Stimulated activated CD4-positive, alpha-beta T cell treated with anti-CD3 and anti-CD28 coated beads, Interleukin-12 subunit alpha, Interleukin-12 subunit beta, amount 100 ng/mL, for 48 hours (primary cell): ENCODE data around the gene VEGFC.

ENCODE experiments used
- DNase-seq, 3 donors: peaks; one replicate each; pipeline ENCODE4 v3.0.0-alpha.2; 2020; ENCODE audit warnings: low read depth in 2 of 3, low spot score in 1 of 3

VEGFC gene

GRCh38 chr4:176709417-176709816, 83.3 kb downstream of the VEGFC start:
- no peak for DNase-seq

GRCh38 chr4:176708771-176709311, 83.9 kb downstream of the VEGFC start:
- DNase-seq: no peak

DNA sequence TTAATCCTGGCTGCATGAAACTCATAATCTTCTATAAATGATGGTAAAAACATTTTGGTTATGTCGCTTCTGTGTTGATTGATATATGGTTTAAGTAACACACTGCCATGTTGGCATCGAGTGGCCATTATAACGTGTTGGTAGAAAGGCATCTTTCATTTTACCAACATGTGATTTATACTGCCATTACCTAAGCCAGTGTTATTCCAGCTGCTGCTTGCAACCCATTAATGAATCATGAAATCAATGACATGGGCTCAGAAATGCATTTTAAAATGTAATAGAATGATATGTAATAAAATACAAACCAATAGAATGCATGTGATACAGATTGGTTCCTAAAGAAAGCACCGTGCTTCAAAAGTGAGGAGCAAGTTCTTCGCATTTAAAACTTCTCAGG, 102.0 kb downstream of the VEGFC start:
- DNase-seq: no peak

DNA sequence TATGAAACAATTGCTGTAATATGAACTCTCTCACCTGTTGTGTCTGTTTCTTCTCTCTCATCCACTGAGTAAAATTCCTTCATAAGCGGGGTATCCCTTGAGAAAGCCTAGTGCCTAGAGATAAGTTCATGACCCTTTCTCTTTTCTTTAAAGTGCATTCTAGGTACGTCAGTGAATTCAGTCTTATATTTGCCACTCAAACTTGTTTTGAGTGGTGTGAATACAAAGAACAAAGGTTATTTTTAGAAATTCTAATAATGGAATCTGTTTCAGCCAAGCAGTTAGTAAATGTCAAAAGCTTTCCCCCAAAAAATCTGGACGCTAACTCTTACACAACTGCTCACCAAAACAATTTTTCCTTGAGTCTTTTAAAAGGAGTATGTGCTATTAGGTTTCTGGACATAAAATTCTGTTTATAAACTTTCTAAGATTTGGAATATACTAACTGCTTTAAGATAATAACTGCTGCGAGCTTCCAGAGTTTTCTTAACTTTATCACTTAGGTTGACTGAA, 112.0 kb downstream of the VEGFC start:
- DNase-seq: no peak

GRCh38 chr4:176676901-176677300, 115.8 kb downstream of the VEGFC start:
- no peak for DNase-seq

- no peak for DNase-seq
Observed at GRCh38 chr4:176675810-176676209, 116.9 kb downstream of the VEGFC start.

DNA sequence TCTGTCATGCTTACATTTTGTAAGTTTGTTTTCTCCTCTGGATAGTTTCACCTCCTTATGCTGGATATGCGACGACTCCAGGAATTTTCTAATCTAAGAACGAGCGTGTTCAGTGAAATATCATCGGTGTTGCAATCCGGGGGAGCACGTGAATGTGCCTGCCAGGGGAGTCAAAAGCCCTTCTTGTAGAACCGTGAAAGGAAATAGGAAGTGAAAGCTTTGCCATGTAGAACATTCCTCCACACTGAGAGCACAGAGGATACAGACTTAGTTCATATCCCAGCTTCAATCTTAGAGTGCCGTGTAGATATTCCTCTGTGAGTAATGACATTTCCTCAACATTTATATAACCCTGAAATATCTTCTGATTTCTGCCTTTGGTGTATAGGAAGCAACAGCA, 121.2 kb downstream of the VEGFC start:
- DNase-seq: no peak

DNA sequence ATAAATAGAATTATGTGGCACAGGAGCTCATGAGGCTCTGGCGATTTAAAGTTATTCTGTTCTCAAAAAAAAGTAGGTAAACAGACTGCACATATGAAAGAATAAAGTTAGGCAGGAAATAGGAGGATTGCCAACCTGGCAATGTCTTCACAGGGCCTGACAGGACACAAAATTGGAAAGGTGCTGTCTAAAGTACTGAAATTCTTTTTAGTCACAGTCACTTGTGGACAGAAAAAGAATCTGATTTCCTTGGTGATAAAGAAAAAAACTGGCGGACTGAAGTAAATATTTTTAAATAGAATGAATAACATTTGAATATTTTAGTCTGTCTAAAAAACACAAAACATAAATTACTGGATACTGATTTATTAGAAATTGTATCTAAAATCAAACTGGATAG, 124.4 kb downstream of the VEGFC start:
- no peak for DNase-seq

- no peak for DNase-seq
Observed at GRCh38 chr4:176664964-176665363, 127.8 kb downstream of the VEGFC start.

GRCh38 chr4:176660561-176660960, 132.2 kb downstream of the VEGFC start:
- no peak for DNase-seq

DNA sequence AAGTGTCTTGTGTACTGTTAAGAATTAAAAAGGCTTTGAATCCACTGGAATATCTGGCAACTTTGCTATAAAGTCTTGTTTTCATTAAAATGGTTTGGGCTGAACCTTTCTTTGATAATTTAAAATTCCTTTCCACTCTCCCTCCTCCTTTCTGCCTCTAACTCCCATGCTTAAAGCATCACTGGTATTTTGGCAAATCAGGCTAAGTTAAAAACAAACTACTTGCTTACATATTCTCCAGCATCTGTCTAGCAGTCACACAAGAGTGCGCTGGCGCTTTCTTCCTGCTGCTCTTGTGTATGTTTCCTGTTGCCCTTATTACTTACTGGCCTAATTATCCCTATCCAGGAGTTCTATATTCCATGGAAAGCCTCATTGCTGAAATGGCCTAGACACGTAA, 136.6 kb downstream of the VEGFC start:
- no peak for DNase-seq

- no peak for DNase-seq
Observed at GRCh38 chr4:176654565-176655216, 138.0 kb downstream of the VEGFC start.

- no peak for DNase-seq
Observed at GRCh38 chr4:176653401-176654220, 139.1 kb downstream of the VEGFC start.

DNA sequence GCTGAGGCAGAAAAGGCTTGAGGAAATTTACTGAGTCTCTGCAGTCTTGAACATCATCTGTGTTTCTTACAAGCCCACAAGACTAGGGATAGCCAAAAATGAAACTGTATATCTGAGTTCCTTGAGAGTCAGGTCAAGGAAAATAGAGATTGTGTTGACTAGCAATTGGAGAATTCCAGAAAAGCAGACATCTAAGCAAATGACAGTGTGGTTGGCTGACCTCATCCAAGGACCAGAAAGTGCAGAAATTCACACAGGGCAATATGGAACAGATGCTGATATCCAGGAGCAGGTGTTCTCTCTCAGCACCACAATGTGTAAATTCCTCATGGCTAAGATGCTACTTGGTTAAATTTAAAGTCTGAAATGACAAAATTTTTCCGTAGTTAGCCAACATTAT, 146.4 kb downstream of the VEGFC start:
- no peak for DNase-seq

GRCh38 chr4:176645246-176645960, 147.3 kb downstream of the VEGFC start:
- DNase-seq: no peak

- DNase-seq: no peak
Observed at GRCh38 chr4:176642472-176642871, 150.2 kb downstream of the VEGFC start.

GRCh38 chr4:176641237-176641636, 151.5 kb downstream of the VEGFC start:
- DNase-seq: no peak

- DNase-seq: no peak
Observed at GRCh38 chr4:176638992-176639391, 153.7 kb downstream of the VEGFC start.

GRCh38 chr4:176636292-176636691, 156.4 kb downstream of the VEGFC start:
- no peak for DNase-seq

- no peak for DNase-seq
Observed at GRCh38 chr4:176635372-176636261, 157.1 kb downstream of the VEGFC start.
